Measurements from ENCODE around the gene TRAF7.

TRAF7 gene

DNA sequence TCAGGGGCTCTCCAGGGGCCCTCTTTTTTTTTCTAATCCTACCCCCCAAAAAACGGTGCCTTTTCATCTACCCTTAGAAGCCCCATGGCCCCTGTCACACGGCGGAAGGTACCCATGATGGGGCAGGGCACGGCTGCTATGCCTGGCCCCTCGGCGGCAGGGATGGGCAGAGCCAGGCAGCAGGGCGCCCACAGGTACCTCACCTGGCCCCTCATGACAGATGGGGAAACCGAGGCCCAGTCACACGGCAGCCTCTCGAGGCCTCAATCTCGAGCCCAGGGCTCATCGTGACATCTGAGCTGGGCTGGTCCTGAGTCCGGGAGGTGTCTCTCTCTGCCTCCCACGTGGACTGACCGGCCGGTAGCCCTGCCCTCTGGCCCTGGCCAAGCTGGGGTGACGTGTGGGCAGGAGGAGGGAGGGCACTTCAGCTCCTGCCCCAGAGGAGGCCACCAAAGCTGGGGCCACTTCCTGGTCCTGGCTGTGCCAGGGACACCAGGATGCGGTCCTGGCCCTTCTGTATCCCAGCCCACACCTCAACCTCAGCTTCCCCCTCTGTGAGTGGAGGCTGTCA, 11.6 kb downstream of the TRAF7 start:
- no peak for DNase-seq

DNA sequence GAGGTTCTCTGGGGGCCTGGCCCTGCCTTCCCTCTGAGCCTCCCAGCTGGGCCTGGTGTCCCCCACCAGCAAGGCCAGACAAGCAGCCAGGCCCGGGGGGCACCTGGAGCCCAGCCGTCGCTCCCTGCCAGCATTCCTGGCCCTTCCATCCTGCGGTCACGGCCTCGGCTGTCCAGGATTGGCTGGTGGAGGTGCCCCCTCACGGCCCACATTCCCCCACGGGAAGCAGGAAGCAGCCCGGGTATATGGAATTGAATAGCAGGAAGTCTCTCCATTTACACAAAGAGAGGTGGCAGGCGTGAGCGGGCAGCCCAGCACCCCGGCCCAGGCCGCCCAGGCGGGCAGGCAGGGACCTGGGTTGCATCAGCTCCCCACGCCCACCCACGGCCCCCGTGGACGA, 14.5 kb downstream of the TRAF7 start:
- DNase-seq, result no peak

DNA sequence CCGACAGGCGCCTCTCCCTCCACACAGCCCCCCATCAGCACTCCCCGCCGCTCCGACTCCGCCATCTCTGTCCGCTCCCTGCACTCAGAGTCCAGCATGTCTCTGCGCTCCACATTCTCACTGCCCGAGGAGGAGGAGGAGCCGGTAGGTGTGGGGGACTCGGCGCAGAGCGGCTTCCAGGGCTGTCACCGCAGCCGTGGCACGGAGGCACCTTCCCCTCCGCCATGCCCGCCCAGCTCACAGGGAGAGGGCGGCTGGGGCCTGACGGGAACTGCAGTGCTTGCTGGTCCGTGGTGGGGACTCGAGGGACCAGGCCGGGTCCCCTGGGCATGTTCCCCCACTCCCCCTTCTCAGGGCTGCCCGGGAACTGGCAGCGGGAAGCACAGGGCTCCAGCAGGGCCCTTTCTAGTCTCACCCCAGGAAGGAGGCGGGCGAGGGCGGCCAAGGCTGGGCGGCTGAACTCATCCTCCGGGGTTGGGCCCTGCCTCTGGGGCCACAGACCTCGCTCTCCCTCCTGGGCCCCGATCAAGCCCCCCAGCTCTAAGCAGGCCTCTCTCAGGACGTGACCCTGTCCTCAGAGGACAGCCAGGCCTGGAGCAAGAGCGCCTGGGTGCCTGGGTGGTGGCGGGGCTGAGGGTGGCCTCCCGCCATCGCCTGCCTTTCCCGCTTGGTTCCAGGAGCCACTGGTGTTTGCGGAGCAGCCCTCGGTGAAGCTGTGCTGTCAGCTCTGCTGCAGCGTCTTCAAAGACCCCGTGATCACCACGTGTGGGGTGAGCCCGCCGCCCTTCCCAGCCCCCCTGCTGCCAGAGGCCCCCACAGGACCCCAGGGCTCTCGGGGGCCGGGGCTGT, 15.2 kb downstream of the TRAF7 start:
- DNase-seq, result no peak

DNA sequence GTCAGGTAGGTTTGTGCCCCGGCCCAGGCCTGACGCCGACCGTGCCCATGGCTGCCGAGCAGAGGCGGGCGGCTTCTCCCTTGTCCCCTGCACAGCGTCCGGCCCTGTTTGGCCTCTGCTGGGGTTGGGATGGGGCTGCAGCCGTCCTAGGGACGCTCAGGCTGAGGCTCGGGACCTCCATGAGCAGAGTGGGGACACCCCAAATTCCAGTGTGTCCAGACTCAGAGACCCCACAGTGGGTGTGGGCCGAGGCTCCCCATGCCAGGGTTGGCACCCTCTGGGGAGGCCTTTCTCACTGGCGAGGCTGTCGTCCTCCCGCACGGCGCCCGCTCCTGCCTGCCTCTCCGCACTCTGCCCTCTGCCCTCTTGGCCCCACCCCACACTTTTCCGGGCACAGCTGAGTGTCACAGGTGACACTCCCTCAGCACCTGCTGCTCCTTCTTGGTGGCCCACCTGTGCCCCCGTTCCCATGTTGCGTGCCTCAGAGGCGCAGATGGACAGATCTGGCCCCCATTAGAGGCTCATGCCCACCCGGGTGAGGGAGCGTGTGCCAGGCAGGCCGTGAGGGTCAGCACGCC, 16.1 kb downstream of the TRAF7 start:
- no peak for DNase-seq

DNA sequence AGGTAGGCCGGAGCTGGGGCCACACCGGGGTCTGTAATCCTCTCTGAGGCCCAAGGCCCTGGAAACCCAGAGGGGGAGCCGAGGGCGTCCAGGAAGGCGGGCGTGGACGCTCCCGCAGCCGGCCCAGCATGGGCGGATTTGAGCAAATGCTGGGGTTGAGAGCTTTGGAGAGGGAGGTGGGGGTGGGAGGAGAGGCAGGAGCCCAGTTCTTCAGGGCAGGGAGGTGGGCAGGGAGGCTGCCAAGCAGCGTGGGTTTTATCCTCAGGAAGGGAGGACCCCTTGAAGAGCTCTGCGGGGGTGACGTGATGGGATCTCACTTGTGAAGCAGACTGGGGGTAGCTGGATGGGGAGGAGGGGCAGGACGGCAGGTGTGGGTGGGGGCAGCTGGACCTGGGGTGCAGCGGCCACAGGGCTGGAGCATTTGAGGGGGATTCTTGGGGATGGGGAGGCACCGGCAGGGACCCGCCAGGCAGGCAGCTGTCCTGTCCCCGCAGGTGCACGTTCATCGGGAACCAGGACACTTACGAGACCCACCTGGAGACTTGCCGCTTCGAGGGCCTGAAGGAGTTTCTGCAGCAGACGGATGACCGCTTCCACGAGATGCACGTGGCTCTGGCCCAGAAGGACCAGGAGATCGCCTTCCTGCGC, 17.2 kb downstream of the TRAF7 start:
- DNase-seq, result no peak

DNA sequence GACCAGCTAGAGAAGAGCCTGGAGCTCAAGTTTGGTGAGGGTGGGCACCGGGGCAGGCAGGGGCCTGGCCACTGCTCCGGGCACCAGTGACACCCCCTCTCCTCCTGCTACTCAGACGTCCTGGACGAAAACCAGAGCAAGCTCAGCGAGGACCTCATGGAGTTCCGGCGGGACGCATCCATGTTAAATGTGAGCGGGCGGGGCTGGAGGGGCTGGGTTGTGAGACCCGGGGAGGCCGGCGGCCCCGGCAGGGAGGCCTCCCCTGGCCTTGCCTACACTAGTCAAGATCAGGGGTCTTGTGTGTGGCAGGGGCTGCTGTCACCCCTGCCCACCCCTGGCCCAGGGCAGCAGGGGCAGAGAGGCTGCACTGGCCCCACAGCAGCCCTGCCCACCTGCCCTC, 17.8 kb downstream of the TRAF7 start:
- no peak for DNase-seq

DNA sequence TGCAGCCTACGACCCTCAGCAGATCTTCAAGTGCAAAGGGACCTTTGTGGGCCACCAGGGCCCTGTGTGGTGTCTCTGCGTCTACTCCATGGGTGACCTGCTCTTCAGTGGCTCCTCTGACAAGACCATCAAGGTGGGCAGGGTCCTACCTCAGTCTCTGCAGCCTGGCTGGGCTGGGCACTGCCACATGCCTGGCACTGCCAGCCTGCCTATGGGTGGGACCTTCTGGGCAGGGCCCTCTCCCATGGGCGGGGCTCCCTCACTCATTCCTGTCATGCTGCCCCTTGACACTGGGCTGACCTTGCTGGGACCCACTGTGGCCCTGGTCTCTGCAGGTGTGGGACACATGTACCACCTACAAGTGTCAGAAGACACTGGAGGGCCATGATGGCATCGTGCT, 18.3 kb downstream of the TRAF7 start:
- no peak for DNase-seq

DNA sequence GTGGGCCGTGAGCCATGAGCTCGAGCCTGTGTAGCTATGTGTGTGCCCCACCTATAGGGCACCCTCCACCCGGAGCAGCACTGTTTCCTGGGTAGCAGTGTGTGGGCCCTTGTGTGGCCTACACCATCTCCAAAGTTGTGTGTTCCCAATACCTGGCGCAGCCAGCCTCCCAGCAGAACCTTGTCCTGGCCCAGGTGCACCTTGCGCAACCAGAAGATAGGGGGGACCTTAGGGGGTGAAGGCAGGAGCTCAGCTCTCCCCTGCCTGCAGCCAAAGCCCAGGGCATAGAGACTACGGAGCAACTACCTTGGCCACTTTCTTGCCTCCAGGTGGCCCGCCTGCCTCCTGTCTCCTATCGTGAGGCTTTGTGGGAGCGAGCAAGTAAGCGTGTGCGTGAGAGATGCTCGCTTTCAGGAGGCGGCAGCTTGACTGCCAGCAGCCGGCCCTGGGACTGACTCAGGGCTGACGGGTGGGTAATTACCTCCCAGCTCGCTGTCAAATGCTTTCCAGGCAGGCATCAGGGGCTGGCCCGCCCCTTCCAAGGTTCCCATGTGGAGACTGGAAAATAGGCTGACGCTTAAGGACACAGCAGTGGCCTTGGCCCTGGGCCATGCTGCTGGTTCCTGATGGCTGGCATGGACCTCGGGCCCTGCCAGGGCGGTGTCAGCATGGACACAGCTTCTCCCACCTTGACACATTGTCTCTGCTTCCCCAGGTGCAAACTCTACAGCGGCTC, 19.0 kb downstream of the TRAF7 start:
- no peak for DNase-seq

DNA sequence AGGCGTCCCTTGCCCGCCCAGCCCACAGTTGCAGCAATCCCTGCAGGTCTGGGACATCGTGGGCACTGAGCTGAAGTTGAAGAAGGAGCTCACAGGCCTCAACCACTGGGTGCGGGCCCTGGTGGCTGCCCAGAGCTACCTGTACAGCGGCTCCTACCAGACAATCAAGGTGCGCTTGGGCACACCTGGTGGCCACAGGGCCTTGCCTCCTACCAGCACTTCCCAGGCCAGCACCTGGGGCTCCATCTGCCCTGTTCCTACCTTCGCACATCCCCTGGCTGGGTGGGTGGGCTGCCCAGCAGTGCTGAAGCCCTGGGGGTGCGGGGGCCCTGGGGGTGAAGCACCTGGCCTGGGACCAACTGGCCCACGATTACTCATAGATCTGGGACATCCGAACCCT, 19.9 kb downstream of the TRAF7 start:
- DNase-seq, result no peak

DNA sequence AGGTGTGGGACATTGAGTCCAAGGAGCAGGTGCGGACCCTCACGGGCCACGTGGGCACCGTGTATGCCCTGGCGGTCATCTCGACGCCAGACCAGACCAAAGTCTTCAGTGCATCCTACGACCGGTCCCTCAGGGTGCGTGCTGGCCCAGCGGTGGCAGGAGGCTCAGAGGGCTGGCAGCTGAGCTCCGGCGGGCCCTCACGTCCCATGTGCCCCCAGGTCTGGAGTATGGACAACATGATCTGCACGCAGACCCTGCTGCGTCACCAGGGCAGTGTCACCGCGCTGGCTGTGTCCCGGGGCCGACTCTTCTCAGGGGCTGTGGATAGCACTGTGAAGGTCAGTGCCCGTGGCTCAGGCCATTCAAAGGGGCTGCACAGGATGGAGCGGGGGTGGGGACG, 20.5 kb downstream of the TRAF7 start:
- DNase-seq, result no peak

DNA sequence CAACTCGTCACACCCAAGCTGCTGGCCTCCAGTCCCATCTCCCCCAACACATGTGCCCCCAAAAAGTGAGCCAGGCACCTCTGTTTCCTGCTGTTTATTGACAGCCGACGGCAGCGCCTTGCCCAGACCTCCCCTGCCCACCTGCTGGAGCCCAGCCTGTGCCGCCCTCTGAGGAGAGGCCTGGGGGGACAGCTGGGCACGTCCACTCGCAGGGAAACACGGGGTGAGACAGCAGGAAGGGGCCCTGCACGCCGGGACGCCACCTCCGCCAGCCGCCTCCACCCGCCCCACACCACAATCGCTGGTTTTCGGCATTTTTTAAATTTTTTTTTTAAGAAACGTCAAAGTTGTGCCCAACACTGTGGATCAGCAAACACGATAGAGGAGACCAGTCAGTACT, 21.5 kb downstream of the TRAF7 start:
- DNase-seq, result no peak

DNA sequence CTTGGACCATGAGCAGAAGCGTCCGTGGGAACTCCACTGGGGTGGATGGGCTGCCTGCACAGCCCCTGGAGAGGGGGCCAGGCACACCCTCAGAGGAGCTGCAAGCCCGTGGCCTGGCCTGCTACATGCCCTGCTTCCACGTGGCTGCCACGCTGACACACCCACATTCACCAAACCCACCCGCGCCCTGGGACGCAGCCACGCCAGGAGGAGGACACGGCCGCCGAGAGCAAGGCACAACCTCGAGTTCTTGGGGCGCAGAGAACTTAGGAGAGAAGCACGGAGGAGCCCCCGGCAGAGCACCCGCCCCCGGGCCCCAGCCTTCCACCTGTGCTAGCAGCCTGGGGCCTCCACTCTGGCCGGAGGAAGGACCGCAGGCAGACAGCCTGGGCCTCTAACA, 22.0 kb downstream of the TRAF7 start:
- no peak for DNase-seq

DNA sequence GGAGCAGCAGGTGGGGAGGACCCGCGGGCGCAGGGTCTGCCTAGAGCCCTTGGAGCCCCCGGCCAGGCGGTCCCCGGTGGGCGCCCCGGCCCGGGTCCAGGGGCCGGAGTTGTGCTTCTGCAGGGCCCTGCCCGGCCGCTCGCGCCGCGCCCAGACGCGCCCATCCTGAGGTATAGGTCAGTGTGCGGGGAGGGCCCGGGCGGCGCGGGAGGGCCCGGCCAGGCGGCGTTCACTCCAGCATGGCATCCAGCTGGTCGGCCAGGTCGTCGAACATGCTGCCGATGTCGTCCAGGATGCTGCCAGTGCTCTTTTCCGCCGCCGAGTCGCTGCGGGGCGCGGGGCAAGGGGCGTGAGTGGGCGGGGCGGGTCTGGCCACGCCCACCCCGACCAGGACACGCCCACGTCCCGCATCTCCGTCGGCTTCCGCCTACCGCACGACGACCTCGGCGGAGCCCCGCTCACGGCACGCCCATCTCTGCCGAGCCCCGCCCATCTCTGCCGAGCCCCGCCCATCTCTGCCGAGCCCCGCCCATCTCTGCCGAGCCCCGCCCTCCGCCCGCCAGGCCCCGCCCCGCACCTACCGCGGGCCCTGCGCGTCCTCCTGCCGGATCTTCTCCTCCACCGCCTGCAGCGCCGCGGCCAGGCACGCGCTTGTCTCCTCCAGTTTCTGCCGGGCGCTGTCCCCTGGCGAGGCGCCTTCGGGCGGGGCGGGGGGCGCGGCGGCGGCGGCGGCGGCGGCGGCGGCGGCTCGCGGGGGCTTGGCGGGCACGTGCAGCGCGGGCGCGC, 22.9 kb downstream of the TRAF7 start:
- no peak for DNase-seq

DNA sequence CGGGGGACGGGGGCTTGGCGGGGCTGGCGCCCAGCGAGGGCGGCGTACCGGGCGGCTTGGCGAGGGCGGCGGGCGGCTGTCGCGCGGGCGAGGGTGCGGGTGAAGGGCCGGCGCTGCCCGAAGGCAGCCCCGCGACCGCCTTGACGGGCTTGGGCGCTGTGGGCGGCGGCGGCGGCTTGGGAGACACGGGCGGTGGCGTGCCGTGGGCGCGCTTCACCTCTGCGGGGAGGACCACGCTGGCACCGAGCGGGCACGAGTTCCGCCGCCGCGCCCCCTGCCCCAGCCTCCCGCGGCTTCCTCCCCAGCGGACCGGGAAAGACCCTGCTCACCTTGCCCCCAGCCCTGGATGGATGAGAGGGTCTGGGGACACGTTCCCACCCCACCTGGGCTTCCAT, 23.5 kb downstream of the TRAF7 start:
- DNase-seq, result no peak

DNA sequence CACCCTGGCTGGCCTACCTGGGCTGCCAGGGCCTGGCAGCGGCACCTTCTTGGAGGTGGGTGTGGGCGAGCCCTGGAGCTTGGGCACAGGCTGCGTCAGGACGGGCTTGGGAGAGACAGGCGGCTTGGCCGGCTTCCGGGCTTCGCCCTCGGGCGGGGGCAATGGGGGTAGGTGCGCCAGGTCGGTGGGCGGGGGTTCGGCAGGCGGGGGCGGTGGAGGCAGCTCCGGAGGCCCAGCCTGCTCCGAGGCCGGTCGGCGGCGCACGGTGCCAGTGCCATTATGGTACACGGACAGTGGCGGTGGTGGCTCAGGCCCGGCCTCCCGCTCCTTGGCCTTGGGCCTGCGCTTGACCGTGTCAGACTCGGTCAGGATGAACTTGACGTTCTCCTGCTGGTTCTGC, 24.0 kb downstream of the TRAF7 start:
- no peak for DNase-seq

DNA sequence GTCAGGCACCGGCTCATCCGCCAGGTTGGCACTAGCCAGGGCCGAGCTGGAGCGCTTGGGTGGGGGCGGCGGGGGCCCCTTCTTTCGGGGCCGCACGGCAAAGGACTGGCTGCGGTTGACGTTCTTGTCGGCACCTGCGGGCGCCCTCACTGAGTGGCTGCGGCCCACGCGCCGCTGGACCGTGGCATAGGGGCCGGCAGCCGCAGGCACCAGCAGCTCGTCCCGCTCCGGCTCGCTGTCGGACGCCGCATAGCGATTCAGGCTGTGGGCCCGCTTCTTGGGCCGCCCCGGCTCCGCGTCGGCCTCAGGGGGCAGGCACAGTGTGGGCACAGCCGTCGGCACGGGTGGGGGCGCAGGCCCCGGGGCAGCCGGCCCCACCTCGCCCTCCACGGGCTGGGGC, 24.9 kb downstream of the TRAF7 start:
- DNase-seq, result no peak

DNA sequence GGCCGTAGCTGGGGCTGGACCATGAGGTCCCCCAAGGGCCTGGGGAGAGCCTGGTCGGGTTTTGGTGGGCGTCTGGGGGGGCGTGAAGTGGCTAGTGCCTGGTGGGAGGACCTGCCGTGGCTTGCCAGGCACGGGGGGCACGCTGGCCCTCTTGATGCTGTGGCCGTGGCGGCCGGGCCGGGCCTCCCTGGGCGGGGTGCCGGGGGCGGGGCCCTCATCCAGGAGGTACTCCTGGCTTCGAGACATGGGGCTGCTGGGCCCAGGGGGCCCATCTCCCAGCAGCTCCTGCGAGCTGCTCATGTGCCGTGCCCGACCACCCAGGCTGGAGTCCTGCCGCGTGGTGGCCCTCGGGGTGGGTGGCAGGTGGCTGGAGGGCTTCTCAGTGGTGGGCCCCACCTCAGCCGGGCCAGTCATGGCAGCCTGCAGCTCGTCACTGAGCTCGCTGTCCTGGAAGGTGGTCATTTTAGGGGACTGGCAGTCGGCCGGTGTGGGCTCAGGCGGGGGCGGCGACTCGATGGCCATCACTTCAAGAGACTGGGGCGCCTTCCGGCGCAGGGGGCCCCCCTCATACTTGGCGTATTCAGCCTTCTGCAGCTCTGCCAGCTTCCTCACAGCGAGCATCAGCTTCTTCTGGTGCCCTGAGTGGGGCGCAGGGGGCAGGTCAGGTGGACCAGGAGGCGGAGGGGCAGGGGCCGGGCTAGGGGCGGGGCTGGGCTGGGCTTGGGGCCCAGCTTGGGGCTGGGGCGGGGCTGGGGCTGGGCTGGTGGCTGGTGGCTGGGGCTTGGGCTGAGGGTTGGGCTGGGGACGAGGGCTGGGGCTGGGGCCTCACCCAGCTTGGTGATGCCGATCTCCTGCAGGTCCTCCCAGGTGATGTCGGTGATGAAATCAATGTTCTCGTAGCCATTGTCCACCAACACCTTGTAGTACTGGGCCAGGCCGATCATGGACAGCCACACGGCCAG, 25.7 kb downstream of the TRAF7 start:
- no peak for DNase-seq

DNA sequence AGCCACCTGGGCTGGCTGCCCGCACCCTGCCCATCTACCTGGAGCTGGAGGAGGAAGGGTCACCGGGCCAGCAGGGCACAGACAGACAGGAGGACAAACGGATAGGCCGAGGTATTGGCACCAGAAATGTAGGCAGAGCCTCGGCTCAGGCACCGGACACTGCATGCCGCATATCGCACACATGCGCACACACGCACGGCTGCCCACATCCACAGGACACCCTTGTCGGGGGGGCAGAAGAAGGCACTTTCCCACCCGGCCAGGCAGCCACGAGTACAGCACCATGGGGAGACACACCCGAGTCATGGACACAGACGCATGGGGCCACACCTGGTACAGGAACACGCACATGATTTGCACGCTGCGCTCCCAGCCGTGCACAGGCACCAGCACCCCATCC, 26.4 kb downstream of the TRAF7 start:
- no peak for DNase-seq

DNA sequence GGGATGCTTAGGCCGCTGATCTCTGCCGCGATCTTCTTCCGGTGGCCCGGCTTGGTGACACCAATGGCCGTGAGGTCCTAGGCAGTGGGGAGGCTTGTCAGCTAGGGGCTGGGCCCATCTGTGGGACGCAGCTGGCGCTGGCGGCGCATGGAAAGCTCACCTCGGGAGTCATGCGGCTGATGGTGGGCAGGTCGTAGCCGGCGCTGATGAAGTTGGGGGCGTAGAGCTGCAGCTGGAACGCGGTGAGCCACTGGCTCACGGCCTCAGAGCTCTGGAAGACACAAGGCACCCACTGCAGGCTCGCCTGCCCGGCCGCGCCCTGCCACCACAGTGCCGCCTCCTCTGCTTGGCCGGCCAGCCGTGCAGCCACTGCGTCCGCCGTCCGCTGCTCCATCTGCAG, 28.1 kb downstream of the TRAF7 start:
- no peak for DNase-seq

DNA sequence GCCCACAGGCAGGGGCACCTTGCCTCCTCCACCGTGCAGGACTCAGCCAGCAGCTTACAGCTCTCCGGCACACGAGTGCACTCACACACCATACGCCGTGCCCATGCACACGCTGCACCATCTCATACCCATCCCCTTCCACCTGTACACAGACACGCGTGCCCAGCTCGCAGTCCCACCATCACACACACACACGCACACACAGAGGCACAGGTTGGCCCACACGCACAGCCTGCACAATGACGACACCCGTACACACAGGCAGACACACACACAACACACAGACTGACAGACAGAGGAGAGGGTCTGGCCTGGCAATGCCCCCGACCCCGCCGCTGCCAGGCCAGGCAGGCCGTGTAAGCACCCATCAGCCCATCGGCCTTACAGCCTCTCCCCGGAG, 28.8 kb downstream of the TRAF7 start:
- no peak for DNase-seq

DNA sequence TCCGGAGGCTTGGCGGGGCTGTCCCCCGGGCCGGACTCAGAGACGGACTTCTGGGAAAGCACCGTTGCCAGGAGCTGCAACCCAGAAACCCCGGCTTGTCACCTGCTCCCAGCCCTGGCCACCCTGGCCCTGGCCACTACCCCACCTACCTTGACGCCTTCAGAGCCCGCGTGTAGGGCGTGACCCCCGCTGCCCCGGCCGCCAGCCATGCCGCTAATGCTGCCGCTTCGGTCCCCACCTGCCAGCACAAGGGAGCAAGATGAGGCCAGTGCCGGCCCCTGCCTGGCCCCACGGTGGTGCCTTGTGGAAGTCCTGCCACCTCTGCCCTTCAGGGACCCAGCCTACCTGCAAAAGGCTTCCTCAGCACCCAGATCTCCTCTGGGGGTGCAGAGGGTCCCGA, 29.4 kb downstream of the TRAF7 start:
- DNase-seq, result no peak
